SH-SY5Y (cell line): ENCODE measurements around the gene MYH9.

Experiments used
- GATA2 ChIP-seq: IDR thresholded peaks from 2 replicates; pipeline ENCODE4 v1.6.1; 2011; ENCODE audit warnings: mild to moderate bottlenecking, low read depth, low read length
- GATA3 ChIP-seq: IDR thresholded peaks from 2 replicates; pipeline ENCODE4 v1.6.1; 2011; ENCODE audit warnings: low read depth, mild to moderate bottlenecking, low read length, moderate library complexity

DNA sequence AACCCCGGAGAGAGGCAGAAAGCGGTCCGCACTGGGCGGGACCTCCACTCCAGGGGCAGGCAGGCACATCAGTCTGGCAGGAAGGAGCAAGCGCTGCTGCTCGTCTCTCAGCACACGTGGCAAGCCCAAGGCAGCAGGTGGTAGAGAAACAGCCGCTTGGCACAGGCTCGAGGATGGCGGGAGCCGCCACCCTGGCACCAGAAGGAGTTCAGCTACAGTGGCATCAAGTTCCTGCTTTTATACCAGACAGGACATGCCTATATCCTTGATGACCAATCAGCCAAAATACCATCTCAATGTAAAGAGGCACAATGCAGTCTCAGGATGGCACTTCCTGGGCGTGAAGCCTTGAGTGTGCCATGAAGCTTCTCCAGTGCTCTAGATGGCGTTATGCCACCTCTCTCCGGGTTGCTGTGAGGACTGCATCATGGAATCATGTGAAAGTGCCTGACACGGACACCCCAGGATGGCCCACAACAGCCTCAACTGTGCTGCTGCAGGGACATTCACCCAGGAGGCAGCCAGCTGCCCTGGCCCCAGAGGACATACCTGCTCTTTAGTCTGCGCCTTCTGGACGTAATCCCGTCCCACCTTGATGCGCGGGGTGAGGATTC is 70.0 kb downstream of the MYH9 start:
- TF ChIP-seq GATA3 (no peak), GATA2 (no peak)
